ENCODE results near the gene ANP32A.

ANP32A gene

DNA sequence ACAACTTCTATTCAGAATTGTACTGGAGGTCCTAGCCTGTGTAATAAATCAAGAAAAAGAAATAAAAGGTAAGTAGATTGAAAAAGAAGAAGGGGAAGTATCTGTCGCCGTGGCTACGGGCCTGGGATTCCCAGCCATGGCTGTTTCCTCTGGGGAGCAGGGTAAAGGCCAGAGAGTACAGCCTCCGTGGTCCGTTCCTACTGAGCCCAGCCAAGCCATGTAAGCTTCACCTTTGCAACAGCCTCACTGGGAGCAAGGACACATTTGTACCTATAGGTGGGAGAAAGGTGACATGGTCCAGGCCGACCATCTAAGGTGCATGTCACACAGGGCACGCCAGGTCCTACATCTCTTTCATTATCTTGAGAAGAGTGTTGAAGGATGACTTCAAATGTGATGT lies 71.3 kb downstream of the ANP32A start:
- TF ChIP-seq, protein P1, sequence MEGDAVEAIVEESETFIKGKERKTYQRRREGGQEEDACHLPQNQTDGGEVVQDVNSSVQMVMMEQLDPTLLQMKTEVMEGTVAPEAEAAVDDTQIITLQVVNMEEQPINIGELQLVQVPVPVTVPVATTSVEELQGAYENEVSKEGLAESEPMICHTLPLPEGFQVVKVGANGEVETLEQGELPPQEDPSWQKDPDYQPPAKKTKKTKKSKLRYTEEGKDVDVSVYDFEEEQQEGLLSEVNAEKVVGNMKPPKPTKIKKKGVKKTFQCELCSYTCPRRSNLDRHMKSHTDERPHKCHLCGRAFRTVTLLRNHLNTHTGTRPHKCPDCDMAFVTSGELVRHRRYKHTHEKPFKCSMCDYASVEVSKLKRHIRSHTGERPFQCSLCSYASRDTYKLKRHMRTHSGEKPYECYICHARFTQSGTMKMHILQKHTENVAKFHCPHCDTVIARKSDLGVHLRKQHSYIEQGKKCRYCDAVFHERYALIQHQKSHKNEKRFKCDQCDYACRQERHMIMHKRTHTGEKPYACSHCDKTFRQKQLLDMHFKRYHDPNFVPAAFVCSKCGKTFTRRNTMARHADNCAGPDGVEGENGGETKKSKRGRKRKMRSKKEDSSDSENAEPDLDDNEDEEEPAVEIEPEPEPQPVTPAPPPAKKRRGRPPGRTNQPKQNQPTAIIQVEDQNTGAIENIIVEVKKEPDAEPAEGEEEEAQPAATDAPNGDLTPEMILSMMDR (IDR thresholded peaks at IDR 0.05; ENCODE audit: insufficient read depth, missing control alignments), result no peak
- no peak for DNase-seq (ENCODE audit: insufficient read length, low spot score)
- FAIRE-seq, result no peak

DNA sequence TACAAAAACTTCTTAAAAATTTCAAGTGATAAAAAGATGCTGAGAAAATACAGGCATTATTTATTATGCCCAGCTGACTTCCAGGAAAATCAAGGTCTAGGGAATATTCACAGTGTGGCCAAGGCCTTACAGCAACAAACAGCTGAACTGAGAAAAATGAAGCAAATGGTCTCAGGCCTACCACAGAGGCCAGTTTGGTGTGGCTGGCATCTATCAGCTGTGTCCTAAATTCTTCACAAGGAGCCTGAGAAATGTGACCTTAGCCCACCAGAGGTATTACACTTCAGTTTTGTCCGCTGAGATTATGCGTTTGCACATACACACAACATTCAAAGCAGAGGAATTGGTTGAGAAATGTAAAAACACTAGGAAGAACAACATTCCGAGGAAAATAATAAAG lies 77.4 kb downstream of the ANP32A start:
- FAIRE-seq (no peak), DNase-seq (ENCODE audit: insufficient read length, low spot score) (no peak)
- TF ChIP-seq, protein P1 (IDR thresholded peaks at IDR 0.05; ENCODE audit: insufficient read depth, missing control alignments), result no peak

- FAIRE-seq, result no peak
- DNase-seq (ENCODE audit: insufficient read length, low spot score), result no peak
- TF ChIP-seq, protein P1 (IDR thresholded peaks at IDR 0.05; ENCODE audit: insufficient read depth, missing control alignments), result no peak
These were observed 81.2 kb downstream of the ANP32A start for GRCh38 chr15:68739390-68740080.

DNA sequence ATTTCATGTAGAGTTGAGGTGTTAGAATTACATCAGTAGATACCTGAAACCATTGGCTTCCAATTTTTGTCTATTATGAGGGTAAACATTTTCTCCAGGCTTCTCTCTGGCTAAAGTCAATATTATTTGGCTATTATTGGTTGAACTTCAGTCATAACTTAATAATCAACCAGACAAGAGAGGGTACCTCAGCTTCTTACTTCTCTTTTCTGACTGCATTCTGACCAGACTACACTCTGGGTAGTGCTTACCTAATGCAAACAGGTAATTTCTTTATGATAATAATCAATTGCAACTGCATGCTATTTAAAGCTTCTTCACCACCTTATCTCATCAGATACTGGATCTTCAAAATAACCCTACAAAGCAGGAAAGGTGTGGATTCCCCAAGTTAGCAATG lies 85.1 kb downstream of the ANP32A start:
- no peak for DNase-seq (ENCODE audit: insufficient read length, low spot score)
- TF ChIP-seq, protein P1 (IDR thresholded peaks at IDR 0.05; ENCODE audit: insufficient read depth, missing control alignments), result no peak
- no peak for FAIRE-seq

DNA sequence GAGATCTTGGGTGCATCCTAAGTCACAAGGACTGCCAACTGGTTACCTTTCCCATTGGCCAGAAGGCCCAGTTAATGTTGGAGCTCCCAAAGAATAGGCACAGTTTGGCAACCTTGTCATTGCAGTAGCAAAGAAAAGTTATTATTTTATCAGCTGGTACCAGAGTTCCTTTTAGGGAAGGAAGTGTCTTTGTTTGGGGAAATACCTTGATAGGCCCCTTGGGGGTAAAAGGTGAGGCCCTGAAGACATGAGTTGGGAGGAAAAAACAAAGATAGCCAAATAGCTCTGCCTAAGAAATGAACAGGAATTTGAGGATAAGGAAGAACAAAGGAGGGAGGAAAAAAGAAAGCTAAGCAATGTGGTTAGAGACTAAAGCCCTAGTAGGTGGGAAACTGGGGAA lies 85.8 kb downstream of the ANP32A start:
- DNase-seq (ENCODE audit: insufficient read length, low spot score) (no peak), FAIRE-seq (no peak)
- TF ChIP-seq, protein P1 (IDR thresholded peaks at IDR 0.05; ENCODE audit: insufficient read depth, missing control alignments), result no peak

- TF ChIP-seq, protein P1 (IDR thresholded peaks at IDR 0.05; ENCODE audit: insufficient read depth, missing control alignments), result no peak
- DNase-seq (ENCODE audit: insufficient read length, low spot score) (no peak), FAIRE-seq (no peak)
These were observed 86.3 kb downstream of the ANP32A start for GRCh38 chr15:68734352-68734751.

GRCh38 chr15:68733666-68734065 lies 87.0 kb downstream of the ANP32A start:
- FAIRE-seq (no peak), DNase-seq (ENCODE audit: insufficient read length, low spot score) (no peak)
- TF ChIP-seq, protein P1 (IDR thresholded peaks at IDR 0.05; ENCODE audit: insufficient read depth, missing control alignments), result no peak

Measured in D721Med (cell line).